Tibial nerve (tissue), 4 donors: Measurements from ENCODE around the gene CAND1. TPM values are rescaled to one million over a fixed set of nuclear protein-coding genes. Genes with fewer than 3 reads are reported as not detected.

Source experiments
- DNase-seq, 2 donors: peaks; one replicate each; pipeline ENCODE4 v3.0.0-alpha.2; 2019; ENCODE audit warnings: low spot score in 2 of 2
- H3K27ac ChIP-seq, 4 donors: fragments of 200-600 bp; sonication (generic) in 3 of 4; one replicate each; pipeline ENCODE4 v1.5.1; 2017 to 2019; ENCODE audit warnings: mild to moderate bottlenecking in 1 of 4
- H3K27me3 ChIP-seq, 2 donors: fragments of 200-600 bp; sonication (generic) in 1 of 2; one replicate each; pipeline versions ENCODE4 v1.5.1 to v1.6.0; 2017 to 2019
- H3K36me3 ChIP-seq, 3 donors: fragments of 200-600 bp; sonication (generic); one replicate each; pipeline ENCODE4 v1.5.1; 2018 to 2019
- H3K4me1 ChIP-seq, 4 donors: fragments of 200-600 bp; sonication (generic) in 3 of 4; one replicate each; pipeline ENCODE4 v1.5.1; 2017 to 2019
- H3K4me3 ChIP-seq, 4 donors: fragments of 200-600 bp; sonication (generic) in 3 of 4; one replicate each; pipeline ENCODE4 v1.5.1; 2017 to 2019; ENCODE audit warnings: mild to moderate bottlenecking in 1 of 4, moderate library complexity in 1 of 4
- H3K9me3 ChIP-seq, 4 donors: fragments of 200-600 bp; sonication (generic) in 3 of 4; one replicate each; pipeline ENCODE4 v1.5.1; 2017 to 2019
- EP300 ChIP-seq, 2 donors: sonication (generic); formaldehyde crosslinking; IDR thresholded peaks; one replicate each; pipeline ENCODE4 v1.6.1; 2017; ENCODE audit warnings: antibody characterized with exemption in 2 of 2, mild to moderate bottlenecking in 1 of 2
- POLR2A ChIP-seq, 2 donors: fragments of 450-650 bp; IDR thresholded peaks; one replicate each; pipeline ENCODE4 v1.6.1; 2017; ENCODE audit warnings: antibody characterized with exemption in 2 of 2, mild to moderate bottlenecking in 2 of 2, moderate library complexity in 2 of 2
- WGBS, 2 donors: methylation state at CpG; one replicate each; pipeline ENCODE4 v1.1.5; 2018; 5-methylcytosine and 5-hydroxymethylcytosine counted together
- total RNA-seq, 4 donors: library from RNA; depleted of rRNA; stranded (reverse); fragments of >200 nt; gene quantifications; one replicate each; pipeline ENCODE4 v1.1.0, GENCODE V29; 2016
- TF ChIP-seq, protein P1 (sequence below), 5 experiments: fragments of 200-600 bp in 3 of 5; fragments of 450-650 bp in 2 of 5; sonication (generic) in 3 of 5; IDR thresholded peaks; one replicate each; pipeline ENCODE4 v1.5.1; 2016 to 2019; ENCODE audit warnings: antibody characterized with exemption in 5 of 5, mild to moderate bottlenecking in 3 of 5, moderate library complexity in 2 of 5

CAND1 gene
- total RNA-seq, 4 donors from 2014 or later: 67.2 to 105 (median 72.9) TPM

DNA sequence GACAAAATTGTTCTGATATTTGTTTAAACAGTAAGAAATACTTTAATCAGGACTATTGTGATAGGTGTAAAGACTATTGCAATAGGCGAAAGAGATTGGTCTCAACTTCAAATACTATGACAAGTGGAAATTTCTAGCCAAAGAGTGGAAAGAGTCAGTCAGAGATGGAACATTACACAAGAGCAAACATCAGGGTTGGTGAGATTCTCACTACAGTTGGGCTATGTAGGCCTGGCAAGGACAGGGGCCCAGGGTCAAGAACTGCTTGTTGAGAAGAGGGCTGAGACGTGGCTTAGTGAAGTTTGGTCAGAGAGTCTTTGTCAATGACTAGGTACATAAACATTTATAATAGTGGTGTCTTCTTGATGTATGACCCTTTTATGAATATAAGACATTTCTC is 19.4 kb downstream of the CAND1 start:
- 94 to 95% methylated on average over 2 of the region's 2 CpGs for WGBS, 2 donors
- H3K36me3 ChIP-seq: peaks cover 0 to 13% (median 0%) of the 10 kb centered on the region in 3 donors

DNA sequence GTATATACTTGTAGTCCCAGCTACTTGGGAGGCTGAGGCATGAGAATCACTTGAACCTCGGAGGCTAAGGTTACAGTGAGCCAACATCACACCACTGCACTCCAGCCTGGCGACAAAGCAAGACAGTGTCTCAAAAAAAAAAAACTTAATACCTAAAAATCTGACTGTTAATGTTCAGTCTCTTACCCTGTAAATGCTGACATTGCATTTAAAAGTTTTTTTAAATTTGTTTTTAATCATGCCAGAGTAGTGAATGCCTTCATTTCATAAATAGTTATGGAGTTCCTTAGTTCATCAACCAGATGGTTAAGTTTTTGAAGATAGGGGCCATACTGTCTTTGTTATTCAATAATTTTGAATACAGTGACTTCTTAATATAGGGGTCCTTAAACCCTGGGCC is 21.2 kb downstream of the CAND1 start:
- TF ChIP-seq, protein P1, sequence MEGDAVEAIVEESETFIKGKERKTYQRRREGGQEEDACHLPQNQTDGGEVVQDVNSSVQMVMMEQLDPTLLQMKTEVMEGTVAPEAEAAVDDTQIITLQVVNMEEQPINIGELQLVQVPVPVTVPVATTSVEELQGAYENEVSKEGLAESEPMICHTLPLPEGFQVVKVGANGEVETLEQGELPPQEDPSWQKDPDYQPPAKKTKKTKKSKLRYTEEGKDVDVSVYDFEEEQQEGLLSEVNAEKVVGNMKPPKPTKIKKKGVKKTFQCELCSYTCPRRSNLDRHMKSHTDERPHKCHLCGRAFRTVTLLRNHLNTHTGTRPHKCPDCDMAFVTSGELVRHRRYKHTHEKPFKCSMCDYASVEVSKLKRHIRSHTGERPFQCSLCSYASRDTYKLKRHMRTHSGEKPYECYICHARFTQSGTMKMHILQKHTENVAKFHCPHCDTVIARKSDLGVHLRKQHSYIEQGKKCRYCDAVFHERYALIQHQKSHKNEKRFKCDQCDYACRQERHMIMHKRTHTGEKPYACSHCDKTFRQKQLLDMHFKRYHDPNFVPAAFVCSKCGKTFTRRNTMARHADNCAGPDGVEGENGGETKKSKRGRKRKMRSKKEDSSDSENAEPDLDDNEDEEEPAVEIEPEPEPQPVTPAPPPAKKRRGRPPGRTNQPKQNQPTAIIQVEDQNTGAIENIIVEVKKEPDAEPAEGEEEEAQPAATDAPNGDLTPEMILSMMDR (IDR thresholded peaks at IDR 0.05): no peak
- TF ChIP-seq POLR2A (IDR thresholded peaks at IDR 0.05): no peak
- TF ChIP-seq EP300 (IDR thresholded peaks at IDR 0.05): no peak
- WGBS, 2 donors: 94 to 98% methylated on average over 2 of the region's 2 CpGs
- peaks cover 0 to 18% (median 0%) of the 10 kb centered on the region in 3 donors for H3K36me3 ChIP-seq

More for the DNA sequence above, 19.4 kb downstream of the CAND1 start:
- no peak overlapping the region for H3K27ac ChIP-seq
- no peak for TF ChIP-seq EP300 (IDR thresholded peaks at IDR 0.05)
- TF ChIP-seq, protein P1 (IDR thresholded peaks at IDR 0.05): no peak
- no peak for TF ChIP-seq POLR2A (IDR thresholded peaks at IDR 0.05)
- no peak overlapping the region for H3K4me3 ChIP-seq
- DNase-seq: no peak
- no peaks in the 10 kb centered on the region for H3K27me3 ChIP-seq
- peaks cover 0 to 25% (median 0%) of the 10 kb centered on the region in 4 donors for H3K4me1 ChIP-seq
- H3K9me3 ChIP-seq: no peaks in the 10 kb centered on the region

DNA sequence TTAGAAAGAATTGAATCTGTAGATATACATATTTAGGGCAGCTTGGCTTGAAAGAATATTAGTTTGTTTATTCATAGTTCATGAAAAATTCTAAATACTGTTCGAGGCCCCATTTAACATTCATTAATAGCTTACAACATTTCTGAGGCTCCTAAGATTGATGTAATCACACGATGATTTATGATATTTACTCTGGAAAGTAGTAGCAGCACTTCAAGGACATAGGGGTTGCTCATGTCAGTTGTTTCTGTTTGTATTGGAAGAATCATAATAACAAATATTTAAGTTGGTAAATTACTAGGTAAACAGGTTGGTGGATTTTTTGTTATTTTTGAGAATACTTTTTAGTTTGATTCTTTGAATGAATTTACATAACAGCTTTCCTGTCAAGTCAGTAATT is 30.4 kb downstream of the CAND1 start:
- H3K9me3 ChIP-seq: no peaks in the 10 kb centered on the region
- no peak for DNase-seq
- no peak overlapping the region for H3K4me3 ChIP-seq
- WGBS, 2 donors: 73 to 82% methylated on average over 2 of the region's 2 CpGs
- H3K27ac ChIP-seq: no peak overlapping the region
- H3K4me1 ChIP-seq: peaks cover 0 to 6% (median 0%) of the 10 kb centered on the region in 4 donors
- H3K36me3 ChIP-seq: peaks cover 0 to 55% (median 8%) of the 10 kb centered on the region in 3 donors
- H3K27me3 ChIP-seq: no peaks in the 10 kb centered on the region
- TF ChIP-seq, protein P1 (IDR thresholded peaks at IDR 0.05): no peak
- no peak for TF ChIP-seq POLR2A (IDR thresholded peaks at IDR 0.05)
- TF ChIP-seq EP300 (IDR thresholded peaks at IDR 0.05): no peak

More for the DNA sequence above, 21.2 kb downstream of the CAND1 start:
- Histone ChIP-seq H3K9me3 (no peaks in the 10 kb centered on the region), H3K27ac (no peak overlapping the region), H3K4me1 (peaks cover 0 to 25% (median 0%) of the 10 kb centered on the region in 4 donors), H3K27me3 (no peaks in the 10 kb centered on the region), H3K4me3 (no peak overlapping the region)
- no peak for DNase-seq

DNA sequence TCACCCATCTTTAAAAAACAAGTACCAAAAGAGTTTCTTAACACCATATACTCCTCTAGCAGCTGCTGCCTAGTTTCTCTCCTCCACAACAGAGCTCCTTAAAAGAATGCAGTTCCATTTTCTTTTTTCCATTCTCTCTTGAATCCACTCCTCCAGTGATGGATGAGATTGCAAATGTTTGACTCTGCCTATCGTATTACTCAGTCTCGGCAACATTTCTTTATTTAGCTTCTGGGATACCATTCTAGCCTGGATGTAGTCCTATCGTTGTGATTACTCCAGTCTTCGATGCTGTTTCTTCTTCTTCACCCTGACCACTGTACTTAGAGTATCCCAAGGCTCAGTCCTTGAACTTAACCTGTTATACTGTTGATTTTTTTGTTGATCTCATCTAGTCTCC is 30.8 kb downstream of the CAND1 start:
- H3K27ac ChIP-seq: no peak overlapping the region
- no peaks in the 10 kb centered on the region for H3K9me3 ChIP-seq
- TF ChIP-seq, protein P1 (IDR thresholded peaks at IDR 0.05): no peak
- TF ChIP-seq POLR2A (IDR thresholded peaks at IDR 0.05) (no peak), EP300 (IDR thresholded peaks at IDR 0.05) (no peak)
- no peaks in the 10 kb centered on the region for H3K27me3 ChIP-seq
- peaks cover 0 to 6% (median 0%) of the 10 kb centered on the region in 4 donors for H3K4me1 ChIP-seq
- no peak overlapping the region for H3K4me3 ChIP-seq
- no peak for DNase-seq
- WGBS, 2 donors: 92% methylated on average over 4 of the region's 4 CpGs
- H3K36me3 ChIP-seq: peaks cover 0 to 56% (median 10%) of the 10 kb centered on the region in 3 donors

DNA sequence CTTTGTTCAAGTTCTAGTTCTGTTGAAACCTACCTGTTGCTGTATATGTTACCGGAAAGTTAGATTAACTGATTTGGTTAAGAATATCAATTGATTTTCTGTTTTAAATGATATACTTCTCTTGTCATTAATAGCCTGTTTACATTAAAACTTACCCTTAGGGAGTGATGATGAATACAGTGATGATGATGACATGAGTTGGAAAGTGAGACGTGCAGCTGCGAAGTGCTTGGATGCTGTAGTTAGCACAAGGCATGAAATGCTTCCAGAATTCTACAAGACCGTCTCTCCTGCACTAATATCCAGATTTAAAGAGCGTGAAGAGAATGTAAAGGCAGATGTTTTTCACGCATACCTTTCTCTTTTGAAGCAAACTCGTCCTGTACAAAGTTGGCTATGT is 33.0 kb downstream of the CAND1 start:
- no peaks in the 10 kb centered on the region for H3K9me3 ChIP-seq
- no peak overlapping the region for H3K27ac ChIP-seq
- H3K4me3 ChIP-seq: no peak overlapping the region
- WGBS, 2 donors: 89 to 90% methylated on average over 7 of the region's 7 CpGs
- TF ChIP-seq, protein P1 (IDR thresholded peaks at IDR 0.05): no peak
- TF ChIP-seq POLR2A (IDR thresholded peaks at IDR 0.05) (no peak), EP300 (IDR thresholded peaks at IDR 0.05) (no peak)
- peaks cover 0 to 3% (median 0%) of the 10 kb centered on the region in 4 donors for H3K4me1 ChIP-seq
- H3K36me3 ChIP-seq: peaks cover 0 to 71% (median 16%) of the 10 kb centered on the region in 3 donors
- DNase-seq: no peak
- H3K27me3 ChIP-seq: no peaks in the 10 kb centered on the region
